Thyroid gland (tissue), 4 donors: ENCODE data around the gene ANK3.

ENCODE experiments used
- CTCF ChIP-seq, 6 experiments: fragments of 200-600 bp in 3 of 6; fragments of 450-650 bp in 3 of 6; sonication (generic) in 3 of 6; IDR thresholded peaks; one replicate each; pipeline ENCODE4 v1.5.1; 2016 to 2019; ENCODE audit warnings: antibody characterized with exemption in 6 of 6, mild to moderate bottlenecking in 2 of 6, inconsistent platforms in 1 of 6, moderate library complexity in 1 of 6
- POLR2A ChIP-seq, 2 donors: fragments of 450-650 bp; IDR thresholded peaks; one replicate each; pipeline ENCODE4 v1.6.1; 2017; ENCODE audit warnings: antibody characterized with exemption in 2 of 2, mild to moderate bottlenecking in 2 of 2, moderate library complexity in 1 of 2

- TF ChIP-seq POLR2A (IDR thresholded peaks at IDR 0.05) (no peak), CTCF (IDR thresholded peaks at IDR 0.05) (no peak)
Measured at GRCh38 chr10:60270426-60270825, 119.2 kb downstream of the ANK3 start.
